HG02840 (cell line): Measurements from ENCODE around the gene PLEKHG4.

ENCODE experiments used
- ATAC-seq: cut with Tn5 transposase; IDR thresholded peaks from one replicate; pipeline ENCODE4 v1.9.1; 2021; ENCODE audit warnings: mild to moderate bottlenecking, moderate library complexity, moderate number of reproducible peaks; ENCODE audit not compliant: unreplicated experiment, low FRiP score

The PLEKHG4 gene

GRCh38 chr16:67326472-67327309 is 47.4 kb downstream of the PLEKHG4 start, which contains the start of the genes KCTD19 and LRRC36:
Gene KCTD19, minus strand, starts transcription at chr16:67326741. Its CDS starts 34 bp downstream, at chr16:67326707.
Gene LRRC36, plus strand, starts transcription at chr16:67326815. Its CDS starts 48 bp downstream, at chr16:67326863.
- ATAC-seq: no peak

GRCh38 chr16:67327743-67328142 is 48.4 kb downstream of the PLEKHG4 start:
- no peak for ATAC-seq

- ATAC-seq: no peak
Observed at GRCh38 chr16:67329901-67330300, 50.6 kb downstream of the PLEKHG4 start.

- no peak for ATAC-seq
Observed at GRCh38 chr16:67333315-67333714, 54.0 kb downstream of the PLEKHG4 start.

- ATAC-seq: no peak
Observed at GRCh38 chr16:67336116-67336515, 56.8 kb downstream of the PLEKHG4 start.

GRCh38 chr16:67336648-67337047 is 57.3 kb downstream of the PLEKHG4 start:
- no peak for ATAC-seq
